Chondrocyte (in vitro differentiated cells): ENCODE results near the gene ZBTB3. TPM values are rescaled to one million over a fixed set of nuclear protein-coding genes. Genes with fewer than 3 reads are reported as not detected.
"Not testable (repeated sequence)": the region's sequence is repeated elsewhere in the genome, so short reads cannot be mapped to it uniquely, and the experiment has no call there.

Source experiments
- DNase-seq: peaks from one replicate; pipeline ENCODE4 v3.0.0; 2021; ENCODE audit warnings: mixed read lengths, low spot score
- H3K27ac Mint-ChIP-seq: one replicate; pipeline ENCODE4 v1.8.0; 2021; ENCODE audit warnings: mild to moderate bottlenecking, moderate library complexity, mixed read lengths; ENCODE audit not compliant: unreplicated experiment
- H3K27me3 Mint-ChIP-seq: 2 replicates; pipeline ENCODE4 v1.8.0; 2021; ENCODE audit warnings: low read depth, mixed read lengths
- H3K36me3 Mint-ChIP-seq: 2 replicates; pipeline ENCODE4 v1.8.0; 2021; ENCODE audit warnings: low read depth, mixed read lengths
- H3K4me1 Mint-ChIP-seq: 2 replicates; pipeline ENCODE4 v1.8.0; 2021; ENCODE audit warnings: low read depth, mild to moderate bottlenecking, mixed read lengths
- H3K4me3 Mint-ChIP-seq: one replicate; pipeline ENCODE4 v1.8.0; 2021; ENCODE audit warnings: mild to moderate bottlenecking, moderate library complexity, mixed read lengths; ENCODE audit not compliant: unreplicated experiment
- H3K9me3 Mint-ChIP-seq: 2 replicates; pipeline ENCODE4 v1.8.0; 2021; ENCODE audit warnings: low read depth, mixed read lengths
- CTCF ChIP-seq: fragments of 200-600 bp; sonication (generic); IDR thresholded peaks from 2 replicates; pipeline ENCODE4 v1.5.0; 2021; ENCODE audit warnings: antibody characterized with exemption, mild to moderate bottlenecking, moderate library complexity
- total RNA-seq: library from RNA; stranded (reverse); gene quantifications from 3 replicates; pipeline ENCODE4 v1.2.1, GENCODE V29; 2021

The ZBTB3 gene
- total RNA-seq, 1 donor from 2014 or later = 10.2 TPM

GRCh38 chr11:62755086-62755615 lies 1.2 kb upstream of the ZBTB3 start:
- no peaks in the 10 kb centered on the region for H3K27me3 Mint-ChIP-seq
- H3K4me3 Mint-ChIP-seq = peak overlapping the region; percentile 15
- H3K9me3 Mint-ChIP-seq = no peaks in the 10 kb centered on the region
- H3K27ac Mint-ChIP-seq = no peak overlapping the region
- peaks cover 2% of the 10 kb centered on the region for H3K36me3 Mint-ChIP-seq
- no peak for DNase-seq
- H3K4me1 Mint-ChIP-seq = peaks cover 15% of the 10 kb centered on the region
- no peak for TF ChIP-seq CTCF

- no peaks in the 10 kb centered on the region for H3K9me3 Mint-ChIP-seq
- no peaks in the 10 kb centered on the region for H3K27me3 Mint-ChIP-seq
- peak; percentile 81 for DNase-seq
- H3K36me3 Mint-ChIP-seq = peaks cover 5% of the 10 kb centered on the region
- TF ChIP-seq CTCF = no peak
- H3K4me1 Mint-ChIP-seq = peaks cover 26% of the 10 kb centered on the region
- H3K4me3 Mint-ChIP-seq = peak overlapping the region; percentile 97
- peak overlapping the region; percentile 99 for H3K27ac Mint-ChIP-seq
These were observed 795 bp downstream of the ZBTB3 start for GRCh38 chr11:62752994-62753735.

- Mint-ChIP-seq H3K36me3 (peaks cover 5% of the 10 kb centered on the region), H3K4me3 (no peak overlapping the region)
These were observed 1.7 kb downstream of the ZBTB3 start for GRCh38 chr11:62752177-62752785.

GRCh38 chr11:62749931-62750330 lies 4.0 kb downstream of the ZBTB3 start:
- not testable (repeated sequence) for DNase-seq, H3K9me3 Mint-ChIP-seq, H3K4me3 Mint-ChIP-seq, H3K36me3 Mint-ChIP-seq, H3K27ac Mint-ChIP-seq, H3K27me3 Mint-ChIP-seq
- peaks cover 31% of the 10 kb centered on the region for H3K4me1 Mint-ChIP-seq

More at GRCh38 chr11:62752177-62752785, 1.7 kb downstream of the ZBTB3 start:
- Mint-ChIP-seq H3K9me3 (no peaks in the 10 kb centered on the region), H3K27ac (no peak overlapping the region), H3K4me1 (peaks cover 31% of the 10 kb centered on the region), H3K27me3 (no peaks in the 10 kb centered on the region)
- TF ChIP-seq CTCF = no peak
- peak; percentile 69 for DNase-seq

- no peaks in the 10 kb centered on the region for H3K27me3 Mint-ChIP-seq
- H3K27ac Mint-ChIP-seq = no peak overlapping the region
- peaks cover 18% of the 10 kb centered on the region for H3K4me1 Mint-ChIP-seq
- no peak for TF ChIP-seq CTCF
- no peaks in the 10 kb centered on the region for H3K9me3 Mint-ChIP-seq
- H3K36me3 Mint-ChIP-seq = peaks cover 5% of the 10 kb centered on the region
- DNase-seq = no peak
- H3K4me3 Mint-ChIP-seq = no peak overlapping the region
These were observed 6.3 kb downstream of the ZBTB3 start for GRCh38 chr11:62747475-62748160.
